ENCODE measurements around the gene HACD4. TPM values are rescaled to one million over a fixed set of nuclear protein-coding genes. Genes with fewer than 3 reads are reported as not detected.

HACD4 gene
- total and polyA plus RNA-seq, 9 of the 15 experiments (the other 6 are each of a cell fraction or from before 2014, with no cell fraction given), result 0.02 TPM; not detected in 8

DNA sequence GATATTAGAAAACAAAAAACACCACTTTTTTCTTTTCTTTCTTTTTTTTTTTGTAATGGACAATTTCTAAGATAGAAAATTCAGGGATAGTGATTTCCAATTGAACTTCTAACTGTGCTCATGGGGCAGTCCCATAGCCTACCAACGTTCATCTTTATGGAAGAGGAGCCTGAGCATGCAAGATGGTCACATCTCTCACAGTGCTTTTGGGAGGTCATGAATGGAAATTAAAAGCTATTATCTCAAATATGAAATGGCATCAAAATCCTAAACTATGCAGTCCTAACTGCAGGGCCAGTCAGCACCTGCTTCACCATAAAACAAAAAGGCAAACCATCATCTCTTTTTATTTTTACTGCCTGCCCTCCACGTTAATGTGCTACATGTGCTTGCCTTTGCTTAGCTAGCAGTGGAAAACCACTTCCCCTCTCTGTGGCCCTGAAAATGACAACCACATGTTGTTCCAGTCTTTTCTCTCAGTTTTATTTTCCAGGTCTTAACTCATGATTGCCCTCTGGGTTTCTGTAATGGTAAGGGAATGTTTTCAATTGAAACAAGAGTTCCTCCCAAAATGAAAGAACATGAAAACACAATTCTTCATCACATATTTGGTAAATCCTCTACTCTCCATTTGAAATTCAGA, 29.6 kb upstream of the HACD4 start:
- no CpG with 5 or more reads among the region's 2 CpGs for WGBS (ENCODE audit: insufficient coverage, low coverage, missing lambda C conversion rate)
- intact Hi-C loops (cut with micrococcal nuclease), result no loop called here

More for the DNA sequence above, 29.6 kb upstream of the HACD4 start:
- H3K4me1 ChIP-seq (replicated peaks in 1 of 2; ENCODE audit: control insufficient read depth in 2 of 2, insufficient read depth in 2 of 2, low read length in 2 of 2), result no peaks in the 10 kb centered on the region
- no peaks in the 10 kb centered on the region for H3K9me3 ChIP-seq (replicated peaks; ENCODE audit: control insufficient read depth, insufficient read depth, low read depth, low read length)
- H4K20me1 ChIP-seq (replicated peaks; ENCODE audit: control insufficient read depth, insufficient read depth, low read length), result no peaks in the 10 kb centered on the region
- H2AFZ ChIP-seq (ENCODE audit: low read depth, low read length), result no peak overlapping the region
- in situ Hi-C loops (cut with MboI), result no loop called here
- no peaks in the 10 kb centered on the region for H3K27me3 ChIP-seq (ENCODE audit: control insufficient read depth in 2 of 2, insufficient read depth in 2 of 2, low read length in 2 of 2)
- no peak for TF ChIP-seq SNIP1 (IDR thresholded peaks at IDR 0.05; ENCODE audit: low read depth)
- no peak for TF ChIP-seq KLF16 (IDR thresholded peaks at IDR 0.05)
- TF ChIP-seq, protein P1, sequence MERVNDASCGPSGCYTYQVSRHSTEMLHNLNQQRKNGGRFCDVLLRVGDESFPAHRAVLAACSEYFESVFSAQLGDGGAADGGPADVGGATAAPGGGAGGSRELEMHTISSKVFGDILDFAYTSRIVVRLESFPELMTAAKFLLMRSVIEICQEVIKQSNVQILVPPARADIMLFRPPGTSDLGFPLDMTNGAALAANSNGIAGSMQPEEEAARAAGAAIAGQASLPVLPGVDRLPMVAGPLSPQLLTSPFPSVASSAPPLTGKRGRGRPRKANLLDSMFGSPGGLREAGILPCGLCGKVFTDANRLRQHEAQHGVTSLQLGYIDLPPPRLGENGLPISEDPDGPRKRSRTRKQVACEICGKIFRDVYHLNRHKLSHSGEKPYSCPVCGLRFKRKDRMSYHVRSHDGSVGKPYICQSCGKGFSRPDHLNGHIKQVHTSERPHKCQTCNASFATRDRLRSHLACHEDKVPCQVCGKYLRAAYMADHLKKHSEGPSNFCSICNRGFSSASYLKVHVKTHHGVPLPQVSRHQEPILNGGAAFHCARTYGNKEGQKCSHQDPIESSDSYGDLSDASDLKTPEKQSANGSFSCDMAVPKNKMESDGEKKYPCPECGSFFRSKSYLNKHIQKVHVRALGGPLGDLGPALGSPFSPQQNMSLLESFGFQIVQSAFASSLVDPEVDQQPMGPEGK (CRISPR knock-in tag; IDR thresholded peaks at IDR 0.05; ENCODE audit: borderline replicate concordance), result no peak
- POLR2A ChIA-PET, result no interaction called here
- no peak for FAIRE-seq
- no peaks in the 10 kb centered on the region for H3K9me1 ChIP-seq (ENCODE audit: control insufficient read depth, insufficient read depth, low read length)
- H3K27ac ChIP-seq (ENCODE audit: extremely low read depth, low read depth, low read length), result no peak overlapping the region
- H3K4me3 ChIP-seq, result no peak overlapping the region
- BruUV-seq (replicated peaks), result no TSS peak
- ATAC-seq, result no peak
- no peaks in the 10 kb centered on the region for H3K79me2 ChIP-seq (ENCODE audit: control insufficient read depth, insufficient read depth, low read length)
- H3K36me3 ChIP-seq (ENCODE audit: control insufficient read depth, insufficient read depth, low read length), result no peaks in the 10 kb centered on the region
- no peak overlapping the region for H3K4me2 ChIP-seq (ENCODE audit: insufficient read depth, low read length)
- no peak overlapping the region for H3K9ac ChIP-seq (ENCODE audit: insufficient read depth in 1 of 2, low read depth in 2 of 2, low read length in 2 of 2)
- CTCF ChIA-PET (ENCODE audit: low intra/inter-chr PET ratio), result no interaction called here
- DNase-seq (ENCODE audit: extremely low read depth in 1 of 4, low spot score in 3 of 4), result no peak
